Stimulated activated CD8-positive, alpha-beta memory T cell treated with anti-CD3 and anti-CD28 coated beads, Interleukin-4, amount 100 ng/mL, for 4 hours (primary cell): ENCODE measurements around the gene PHYHD1.
A peak's percentile ranks its signal among the peaks of the same experiment; 100 is the strongest.

ENCODE experiments used
- DNase-seq, 2 donors: peaks; one replicate each; pipeline ENCODE4 v3.0.0-alpha.2; 2020; ENCODE audit warnings: low read depth in 2 of 2, low spot score in 1 of 2

Gene PHYHD1

GRCh38 chr9:128920381-128921058 is at the start of gene PHYHD1:
TSS of gene PHYHD1 (plus strand) at chr9:128920982. CDS start at chr9:128922324, 1,342 bp downstream.
- DNase-seq, result no peak

GRCh38 chr9:128877852-128878251 is 42.9 kb upstream of the PHYHD1 start:
- no peak for DNase-seq

- DNase-seq, result peak; percentile 95 to 97
Observed at GRCh38 chr9:128881884-128882676, 38.7 kb upstream of the PHYHD1 start, which contains the start of the genes KYAT1 and LRRC8A. TSS of gene KYAT1 (minus strand) at chr9:128881950. CDS start at chr9:128845405, 36,545 bp downstream. TSS of gene LRRC8A (plus strand) at chr9:128882133. CDS start at chr9:128907165, 25,032 bp downstream.

GRCh38 chr9:128882677-128883603 is 37.8 kb upstream of the PHYHD1 start:
- DNase-seq, result no peak

GRCh38 chr9:128884164-128884563 is 36.6 kb upstream of the PHYHD1 start:
- DNase-seq, result no peak

- no peak for DNase-seq
Observed at GRCh38 chr9:128885376-128885775, 35.4 kb upstream of the PHYHD1 start.

- DNase-seq, result no peak
Observed at GRCh38 chr9:128885798-128886197, 35.0 kb upstream of the PHYHD1 start.

GRCh38 chr9:128886211-128886891 is 34.4 kb upstream of the PHYHD1 start:
- DNase-seq, result no peak

- DNase-seq, result no peak
Observed at GRCh38 chr9:128887049-128887448, 33.7 kb upstream of the PHYHD1 start.

- DNase-seq, result no peak
Observed at GRCh38 chr9:128887914-128888350, 32.9 kb upstream of the PHYHD1 start.

- no peak for DNase-seq
Observed at GRCh38 chr9:128891321-128892220, 29.2 kb upstream of the PHYHD1 start.

GRCh38 chr9:128892221-128892921 is 28.4 kb upstream of the PHYHD1 start:
- DNase-seq, result no peak

- no peak for DNase-seq
Observed at GRCh38 chr9:128893354-128893753, 27.4 kb upstream of the PHYHD1 start.

- DNase-seq, result no peak
Observed at GRCh38 chr9:128894764-128895163, 26.0 kb upstream of the PHYHD1 start.

- DNase-seq, result no peak
Observed at GRCh38 chr9:128895556-128895955, 25.2 kb upstream of the PHYHD1 start.

GRCh38 chr9:128898382-128898781 is 22.4 kb upstream of the PHYHD1 start:
- no peak for DNase-seq

- DNase-seq, result no peak
Observed at GRCh38 chr9:128898845-128899565, 21.8 kb upstream of the PHYHD1 start.
